H9 (cell line): ENCODE measurements around the gene KCMF1. TPM values are rescaled to one million over a fixed set of nuclear protein-coding genes. Genes with fewer than 3 reads are reported as not detected.

Source experiments
- DNase-seq: peaks from one replicate; pipeline ENCODE4 v3.0.0-alpha.2; 2017
- H2AFZ ChIP-seq: one replicate; pipeline ENCODE4 v1.6.1; 2013; ENCODE audit warnings: mild to moderate bottlenecking, low read length, control low read depth, moderate library complexity
- H2AK5ac ChIP-seq: 2 replicates; pipeline ENCODE4 v1.6.1; 2013; ENCODE audit warnings: low read length, control low read depth, mixed read lengths; ENCODE audit not compliant: insufficient read length
- H2BK120ac ChIP-seq: one replicate; pipeline ENCODE4 v1.6.1; 2013; ENCODE audit warnings: low read depth, mild to moderate bottlenecking, low read length, control low read depth, inconsistent platforms; ENCODE audit not compliant: poor library complexity, severe bottlenecking
- H2BK12ac ChIP-seq: 2 replicates; pipeline ENCODE4 v1.6.1; 2013; ENCODE audit warnings: low read length, control low read depth, mixed read lengths, low read depth; ENCODE audit not compliant: insufficient read length
- H2BK15ac ChIP-seq: 2 replicates; pipeline ENCODE4 v1.6.1; 2013; ENCODE audit warnings: low read depth, low read length, control low read depth
- H2BK20ac ChIP-seq: one replicate; pipeline ENCODE4 v1.6.1; 2013; ENCODE audit warnings: low read depth, mild to moderate bottlenecking, low read length, control low read depth, inconsistent platforms; ENCODE audit not compliant: poor library complexity, severe bottlenecking
- H2BK5ac ChIP-seq: 2 replicates; pipeline ENCODE4 v1.6.1; 2013; ENCODE audit warnings: low read length, control low read depth, mixed read lengths; ENCODE audit not compliant: insufficient read length
- H3K14ac ChIP-seq: 2 replicates; pipeline ENCODE4 v1.6.1; 2013; ENCODE audit warnings: low read length, control low read depth; ENCODE audit not compliant: insufficient read depth
- H3K18ac ChIP-seq: 2 replicates; pipeline ENCODE4 v1.6.1; 2013; ENCODE audit warnings: low read depth, mild to moderate bottlenecking, mixed read lengths, low read length, control low read depth; ENCODE audit not compliant: insufficient read length
- H3K23ac ChIP-seq: 2 replicates; pipeline ENCODE4 v1.6.1; 2013; ENCODE audit warnings: low read length, control low read depth, mixed read lengths, low read depth; ENCODE audit not compliant: insufficient read length
- H3K23me2 ChIP-seq: 2 replicates; pipeline ENCODE4 v1.6.1; 2013; ENCODE audit warnings: low read depth, mild to moderate bottlenecking, mixed read lengths, low read length, control low read depth; ENCODE audit not compliant: insufficient read length, poor library complexity, severe bottlenecking
- H3K27ac ChIP-seq: 2 replicates; pipeline ENCODE4 v1.5.1; 2013; ENCODE audit warnings: low read length, control low read depth, mixed read lengths, low read depth; ENCODE audit not compliant: insufficient read length
- H3K27me3 ChIP-seq: 2 replicates; pipeline ENCODE4 v1.6.1; 2013; ENCODE audit warnings: low read length, control low read depth, inconsistent platforms; ENCODE audit not compliant: insufficient read depth
- H3K4ac ChIP-seq: 2 replicates; pipeline ENCODE4 v1.6.1; 2013; ENCODE audit warnings: low read depth, mild to moderate bottlenecking, control low read depth, inconsistent platforms, low read length, moderate library complexity
- H3K4me1 ChIP-seq: 2 replicates; pipeline ENCODE4 v1.6.1; 2013; ENCODE audit warnings: low read length, control low read depth, inconsistent platforms; ENCODE audit not compliant: insufficient read depth
- H3K4me2 ChIP-seq: 2 replicates; pipeline ENCODE4 v1.6.1; 2013; ENCODE audit warnings: low read length, control low read depth, mixed read lengths; ENCODE audit not compliant: insufficient read length, insufficient read depth
- H3K56ac ChIP-seq: 2 replicates; pipeline ENCODE4 v1.6.1; 2013; ENCODE audit warnings: low read depth, mild to moderate bottlenecking, mixed read lengths, low read length, control low read depth; ENCODE audit not compliant: insufficient read length
- H3K79me1 ChIP-seq: 2 replicates; pipeline ENCODE4 v1.6.1; 2013; ENCODE audit warnings: low read depth, mild to moderate bottlenecking, moderate library complexity, low read length, control low read depth, inconsistent platforms; ENCODE audit not compliant: insufficient read depth, poor library complexity, severe bottlenecking
- H3K79me2 ChIP-seq: 2 replicates; pipeline ENCODE4 v1.6.1; 2013; ENCODE audit warnings: low read length, control low read depth, inconsistent platforms; ENCODE audit not compliant: insufficient read depth
- H3K9ac ChIP-seq: 2 replicates; pipeline ENCODE4 v1.6.1; 2013; ENCODE audit warnings: low read length, control low read depth, mixed read lengths; ENCODE audit not compliant: insufficient read length; ENCODE audit errors: extremely low read depth
- H3K9me3 ChIP-seq: one replicate; pipeline ENCODE4 v1.6.1; 2013; ENCODE audit warnings: low read depth, low read length, inconsistent platforms; ENCODE audit not compliant: control insufficient read depth
- H3T11ph ChIP-seq: one replicate; pipeline ENCODE4 v1.6.1; 2013; ENCODE audit warnings: mild to moderate bottlenecking, low read length, control low read depth, inconsistent platforms
- H4K20me1 ChIP-seq: one replicate; pipeline ENCODE4 v1.6.1; 2013; ENCODE audit not compliant: control insufficient read depth, insufficient read length, insufficient read depth
- H4K5ac ChIP-seq: 2 replicates; pipeline ENCODE4 v1.6.1; 2013; ENCODE audit warnings: low read depth, mild to moderate bottlenecking, mixed read lengths, low read length, control low read depth; ENCODE audit not compliant: insufficient read length
- H4K8ac ChIP-seq: replicated peaks from 2 replicates; pipeline ENCODE4 v1.6.1; 2013; ENCODE audit warnings: low read length, control low read depth, mixed read lengths, low read depth; ENCODE audit not compliant: insufficient read length
- H4K91ac ChIP-seq: 2 replicates; pipeline ENCODE4 v1.6.1; 2013; ENCODE audit warnings: low read depth, mild to moderate bottlenecking, moderate library complexity, mixed read lengths, low read length, control low read depth; ENCODE audit not compliant: insufficient read length
- H3K27ac Mint-ChIP-seq, 3 experiments: 2 replicates in 2 of 3; 3 replicates in 1 of 3; pipeline ENCODE4 v1.8.0; 2020 to 2021; ENCODE audit warnings: mixed read lengths in 3 of 3, mild to moderate bottlenecking in 1 of 3, moderate library complexity in 1 of 3
- H3K27me3 Mint-ChIP-seq: 2 replicates; pipeline ENCODE4 v1.8.0; 2021; ENCODE audit warnings: low read depth, mild to moderate bottlenecking, moderate library complexity, mixed read lengths
- H3K36me3 Mint-ChIP-seq, 3 experiments: 2 replicates in 2 of 3; 3 replicates in 1 of 3; pipeline ENCODE4 v1.8.0; 2020 to 2021; ENCODE audit warnings: low read depth in 3 of 3, mixed read lengths in 3 of 3; ENCODE audit not compliant: insufficient read depth in 1 of 3
- H3K4me1 Mint-ChIP-seq, 2 experiments: 2 replicates each; pipeline ENCODE4 v1.8.0; 2020; ENCODE audit warnings: mixed read lengths in 2 of 2
- H3K4me3 Mint-ChIP-seq, 2 experiments: 2 replicates in 1 of 2; 3 replicates in 1 of 2; pipeline ENCODE4 v1.8.0; 2020 to 2021; ENCODE audit warnings: mild to moderate bottlenecking in 2 of 2, mixed read lengths in 2 of 2, moderate library complexity in 1 of 2
- H3K9me3 Mint-ChIP-seq, 2 experiments: 2 replicates in 1 of 2; 3 replicates in 1 of 2; pipeline ENCODE4 v1.8.0; 2020; ENCODE audit warnings: mild to moderate bottlenecking in 2 of 2, mixed read lengths in 2 of 2, moderate library complexity in 1 of 2
- CTCF ChIP-seq: fragments of 200-600 bp; sonication (generic); conservative IDR thresholded peaks from 3 replicates; pipeline ENCODE4 v1.8.0; 2021; ENCODE audit warnings: antibody characterized with exemption, mild to moderate bottlenecking
- WGBS: extraction: QIAGEN DNeasy Blood & Tissue Kit; methylation state at CpG from one replicate; pipeline ENCODE4 v1.1.7; 2013; ENCODE audit warnings: missing lambda C conversion rate, low lambda C conversion rate, mixed read lengths; ENCODE audit not compliant: insufficient read length; ENCODE audit errors: extremely low coverage; 5-methylcytosine and 5-hydroxymethylcytosine counted together
- total RNA-seq: library from RNA; stranded (reverse); gene quantifications from 2 replicates; pipeline ENCODE4 v1.2.1, GENCODE V29; 2021

The KCMF1 gene
- total RNA-seq, 1 experiment from 2014 or later, result 113 TPM

GRCh38 chr2:85012855-85013254, 41.9 kb downstream of the KCMF1 start:
- Histone ChIP-seq H4K91ac (no peak overlapping the region), H2BK120ac (no peak overlapping the region), H4K20me1 (no peaks in the 10 kb centered on the region), H3K9me3 (no peaks in the 10 kb centered on the region), H3K18ac (no peak overlapping the region), H3K23ac (no peak overlapping the region), H3K4ac (no peak overlapping the region), H3K56ac (no peak overlapping the region), H4K5ac (no peak overlapping the region), H3K79me1 (no peaks in the 10 kb centered on the region), H3K14ac (no peak overlapping the region), H3K23me2 (no peaks in the 10 kb centered on the region), H3K9ac (no peak overlapping the region), H2BK15ac (no peak overlapping the region), H2BK12ac (no peak overlapping the region), H2BK20ac (no peak overlapping the region), H3K4me2 (no peak overlapping the region), H2AFZ (no peak overlapping the region), H3K27me3 (no peaks in the 10 kb centered on the region), H3T11ph (no peak overlapping the region), H3K4me1 (peaks cover 3% of the 10 kb centered on the region; the same call in 1 of the 2 replicates), H2AK5ac (no peak overlapping the region), H3K79me2 (peaks cover 15% of the 10 kb centered on the region; the same call in 1 of the 2 replicates), H2BK5ac (no peak overlapping the region), H4K8ac (no peak overlapping the region), H3K27ac (no peak overlapping the region)
- WGBS, result no CpG with 5 or more reads among the region's 1 CpG
- H3K36me3 Mint-ChIP-seq, result peaks cover 2 to 13% (median 6%) of the 10 kb centered on the region in 3 experiments; a peak in 6 of 7 replicates
- H3K9me3 Mint-ChIP-seq, result no peaks in the 10 kb centered on the region; a peak in 1 of 5 replicates
- no peak for DNase-seq
- H3K27me3 Mint-ChIP-seq, result no peaks in the 10 kb centered on the region
- no peak for TF ChIP-seq CTCF
- no peak overlapping the region; a peak in 1 of 7 replicates for H3K27ac Mint-ChIP-seq
- H3K4me1 Mint-ChIP-seq, result peaks cover 51 to 57% of the 10 kb centered on the region in 2 experiments
- H3K4me3 Mint-ChIP-seq, result no peak overlapping the region
